Right renal cortex interstitium (tissue), 3 donors: ENCODE data around the gene EFCAB6. TPM values are rescaled to one million over a fixed set of nuclear protein-coding genes. Genes with fewer than 3 reads are reported as not detected.
A peak's percentile ranks its signal among the peaks of the same experiment; 100 is the strongest.

Experiments used
- DNase-seq, 3 donors: peaks; one replicate each; pipeline ENCODE4 v3.0.0-alpha.2; 2013; ENCODE audit warnings: low read depth in 3 of 3, low spot score in 2 of 3
- polyA plus RNA-seq, 3 donors: library from polyadenylated mRNA; unstranded; fragments of 120-200 nt; gene quantifications; one replicate each; pipeline ENCODE4 v1.2.1, GENCODE V29; 2013; ENCODE audit not compliant: insufficient read length in 3 of 3

EFCAB6 gene
- polyA plus RNA-seq, 3 donors, result 5.1 to 5.6 (median 5.6) TPM

DNA sequence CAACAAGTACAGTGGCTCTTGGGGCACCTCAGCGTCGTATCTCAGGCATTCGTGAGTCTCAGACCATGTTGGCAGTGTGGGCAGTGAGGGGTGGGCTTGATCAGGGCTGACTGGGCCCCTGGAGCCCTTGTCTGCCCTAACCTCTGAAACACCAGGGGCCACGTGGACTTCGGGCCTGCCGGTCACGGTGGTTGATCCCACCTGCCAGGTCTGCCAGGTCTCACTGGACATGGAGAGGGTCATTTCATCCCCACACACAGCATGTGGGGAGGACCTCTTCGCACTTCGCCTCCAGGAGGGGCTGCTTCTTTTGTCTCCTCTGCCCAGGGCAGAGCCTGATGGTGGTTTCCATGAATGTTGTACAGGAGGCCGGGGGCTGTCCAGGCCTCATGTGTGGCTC is 323.2 kb downstream of the EFCAB6 start:
- no peak for DNase-seq

DNA sequence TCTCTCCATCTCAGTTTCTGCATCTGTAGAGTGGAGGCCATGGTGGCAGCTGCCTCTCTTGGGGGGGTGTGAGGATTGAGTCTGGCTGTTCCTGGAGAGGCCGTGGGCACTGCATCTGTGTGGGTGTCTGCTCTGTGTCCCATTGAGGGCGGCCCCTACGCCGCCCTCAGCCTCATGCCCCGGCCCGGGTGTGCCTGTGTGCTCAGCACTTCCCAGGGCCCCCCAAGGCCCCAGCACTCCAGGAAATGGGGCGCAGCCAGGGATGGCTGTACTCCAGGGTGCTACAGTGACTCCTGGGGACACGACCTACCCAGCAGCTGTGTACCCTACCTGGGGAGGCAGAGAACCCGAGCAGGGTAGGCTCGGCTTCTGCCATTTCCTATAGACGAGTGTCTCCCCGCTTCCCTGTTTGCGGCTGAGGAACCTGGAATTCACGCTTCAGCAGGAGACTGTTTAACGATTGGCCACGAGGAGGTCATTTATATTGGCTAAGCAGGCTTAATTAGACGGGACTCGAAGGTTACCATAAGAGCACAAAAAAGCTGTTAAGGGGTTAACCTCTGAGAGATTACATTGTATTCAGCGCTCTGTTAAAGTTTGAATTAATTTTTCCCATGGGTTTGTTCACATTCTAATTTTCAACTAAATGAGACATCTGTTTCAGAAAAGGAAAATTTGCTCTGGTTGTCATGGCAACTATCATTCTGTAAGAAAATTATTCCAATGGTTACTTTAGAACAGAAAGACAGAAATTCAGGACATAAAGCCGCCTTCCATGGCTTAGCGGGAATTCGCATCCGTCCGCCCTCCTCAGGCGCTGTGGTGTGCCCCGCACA is 323.9 kb downstream of the EFCAB6 start:
- peak in 2 of 3 donors; percentile 21 for DNase-seq

DNA sequence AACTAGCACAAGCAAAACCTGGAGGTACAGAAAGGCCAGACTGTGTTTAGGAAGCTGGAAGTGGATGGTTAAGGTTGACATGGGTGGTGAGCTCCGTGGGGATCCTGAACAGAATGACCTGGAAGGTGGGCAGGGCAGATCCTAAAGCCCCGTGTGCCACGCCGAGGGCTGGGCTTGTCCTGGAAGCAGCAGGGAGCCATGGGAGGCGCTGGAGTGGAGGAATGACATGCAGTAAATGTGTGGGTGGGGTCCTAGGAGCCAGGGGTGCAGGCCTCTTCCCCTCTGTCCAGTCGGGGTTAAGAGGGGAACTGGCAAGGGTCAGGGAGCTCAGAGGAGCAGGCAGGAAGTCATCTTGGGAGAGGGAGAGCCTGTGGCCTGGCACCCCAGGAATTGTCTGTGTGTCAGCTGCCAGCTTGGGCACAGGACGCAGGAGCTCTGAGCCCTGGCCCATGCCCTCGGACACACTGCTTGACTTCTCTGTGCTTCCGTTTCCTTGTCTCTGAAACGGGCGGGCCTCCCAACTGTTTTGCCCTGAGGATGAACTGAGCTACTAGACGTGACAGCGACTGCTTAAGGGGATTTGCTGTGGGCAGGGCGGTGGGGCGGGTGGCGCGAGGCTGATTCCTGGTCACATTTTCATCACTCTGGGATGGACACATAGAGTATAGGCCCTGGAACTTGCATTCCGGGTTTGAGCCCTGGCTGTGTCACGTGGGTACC is 324.6 kb downstream of the EFCAB6 start:
- DNase-seq, result no peak

DNA sequence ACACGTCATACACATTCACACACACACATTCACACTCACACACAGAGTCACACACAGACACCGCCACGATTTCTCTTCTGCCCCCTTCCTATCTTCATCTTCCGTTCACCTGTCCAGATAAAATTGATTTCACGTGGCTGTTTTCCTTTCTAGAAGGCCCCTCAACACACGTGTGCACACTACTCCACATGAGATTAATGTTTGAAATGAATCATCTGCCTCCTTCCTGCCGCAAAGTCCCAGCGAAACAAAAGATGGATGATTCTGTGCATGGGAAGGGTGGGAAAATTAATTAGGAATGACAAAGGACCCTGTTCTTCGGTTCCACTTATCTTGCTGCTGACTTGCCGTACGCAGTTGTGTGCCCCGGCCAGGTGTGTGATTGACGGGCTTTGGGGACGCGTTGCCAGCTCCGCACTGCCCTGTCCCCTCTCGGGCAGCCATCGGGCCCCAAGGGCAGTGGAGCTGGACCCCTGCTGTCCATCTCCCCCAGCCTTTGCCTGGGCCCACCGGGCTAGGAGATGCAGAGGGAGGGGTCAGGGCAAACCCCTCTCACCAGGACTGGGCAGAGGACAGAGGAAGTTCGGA is 326.5 kb downstream of the EFCAB6 start:
- no peak for DNase-seq

DNA sequence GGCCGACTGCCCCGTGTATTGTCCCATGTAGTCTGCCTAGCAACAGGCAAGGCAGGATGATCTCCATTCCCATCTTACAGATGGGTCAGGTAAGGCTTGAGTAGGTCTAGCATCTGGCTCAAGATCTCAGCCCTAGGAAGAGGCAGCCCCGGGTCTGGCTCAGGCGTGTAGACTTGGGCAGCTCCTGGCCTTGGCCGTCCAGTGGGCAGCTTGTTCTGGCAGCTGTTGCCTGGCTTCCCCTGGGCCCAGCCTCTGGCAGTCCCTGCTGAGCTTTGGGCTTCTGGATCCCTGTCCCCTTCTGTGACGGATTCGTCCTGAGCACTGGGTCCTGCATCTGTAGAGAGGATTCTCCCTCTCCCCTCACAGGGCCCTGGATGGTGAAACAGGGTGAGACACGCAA is 327.9 kb downstream of the EFCAB6 start:
- DNase-seq, result no peak

DNA sequence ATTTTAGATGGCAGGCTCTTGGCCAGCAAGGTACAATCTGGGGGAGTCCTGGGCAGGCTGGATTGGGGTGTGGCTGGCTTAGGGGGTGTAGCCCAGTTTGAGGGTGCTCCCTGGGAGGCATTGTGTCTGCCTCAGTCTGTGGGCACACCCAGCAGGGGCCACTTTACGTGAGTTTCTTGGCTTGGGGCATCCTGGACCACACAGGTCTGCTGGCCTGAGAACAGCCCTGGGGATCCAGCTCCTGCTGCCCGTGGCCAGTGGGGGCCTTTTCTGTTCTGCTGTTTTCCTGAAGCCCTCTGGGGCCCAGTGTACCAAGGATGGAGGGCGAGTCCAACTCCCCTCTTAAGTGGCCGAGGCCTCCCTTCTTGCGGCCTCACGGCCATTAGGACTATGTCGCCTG is 328.4 kb downstream of the EFCAB6 start:
- no peak for DNase-seq

DNA sequence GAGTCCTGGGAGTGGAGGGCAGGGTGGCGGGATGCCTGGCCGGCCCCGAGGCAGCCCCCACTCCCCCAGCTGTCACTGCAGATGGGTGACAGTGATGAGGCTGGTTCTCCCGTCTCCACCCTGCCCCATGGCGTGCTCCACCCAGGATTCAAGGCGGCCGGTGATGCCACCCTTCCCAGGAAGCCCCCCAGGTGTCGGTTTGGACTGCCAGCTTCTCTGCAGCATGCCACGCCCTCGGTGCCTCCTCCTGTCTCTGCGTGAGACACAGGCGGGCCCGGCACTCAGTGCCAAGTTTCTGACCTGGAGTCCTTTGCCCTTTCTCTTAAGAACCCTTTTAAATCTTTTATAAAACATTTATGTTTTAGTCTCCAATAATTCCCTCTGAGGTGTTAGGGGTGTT is 328.8 kb downstream of the EFCAB6 start:
- no peak for DNase-seq

DNA sequence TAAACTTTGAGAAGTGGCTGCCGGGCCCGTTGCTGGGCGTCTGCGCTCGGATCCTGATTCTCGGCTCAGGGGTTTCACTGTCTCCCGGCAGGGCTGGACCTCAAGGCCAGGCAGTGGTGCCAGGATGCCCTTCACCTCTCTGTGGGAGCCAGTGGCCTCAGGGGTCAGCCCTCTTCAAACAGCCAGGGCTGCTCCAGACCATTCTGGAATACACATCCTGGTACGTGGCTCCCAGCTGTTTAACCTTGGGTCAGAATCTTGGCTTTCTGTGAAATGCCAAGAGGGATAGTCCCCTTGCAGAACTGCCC is 329.8 kb downstream of the EFCAB6 start:
- no peak for DNase-seq

DNA sequence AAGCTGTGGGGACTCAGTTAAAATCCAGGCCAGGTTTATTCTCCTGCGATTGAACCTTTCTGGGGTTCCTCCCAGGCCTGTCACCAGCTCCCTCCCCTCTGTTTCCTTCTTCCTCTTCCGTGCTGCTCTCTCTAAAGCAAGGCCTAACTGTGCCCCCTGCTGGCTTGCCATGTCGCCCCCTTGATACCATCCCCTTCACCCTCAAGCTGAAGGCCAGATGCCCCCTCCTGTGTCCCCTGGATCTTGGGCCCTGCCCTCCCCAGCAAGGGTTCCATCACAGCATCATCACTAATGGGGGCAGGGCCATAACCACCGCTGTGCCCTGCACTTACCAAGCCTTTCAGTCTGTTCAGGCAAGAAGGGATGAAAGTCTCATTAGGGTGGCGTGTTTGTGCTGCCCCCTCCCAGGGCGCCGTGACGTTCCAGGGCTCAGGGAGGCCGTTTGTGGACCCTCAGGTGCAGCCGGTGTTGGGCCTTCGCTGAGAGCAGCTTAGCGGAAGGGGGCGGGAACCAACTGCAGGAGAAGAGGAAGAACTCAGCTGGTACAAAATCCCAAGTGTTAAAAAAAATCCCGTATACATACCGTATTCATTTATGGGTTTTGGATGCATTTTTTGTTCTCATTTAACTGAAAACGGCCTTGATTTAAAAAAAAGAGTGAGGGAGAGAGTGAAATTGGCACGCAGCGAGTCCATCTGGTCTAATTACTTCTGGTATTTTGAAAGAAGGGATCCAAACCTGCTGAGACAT is 330.4 kb downstream of the EFCAB6 start:
- no peak for DNase-seq

DNA sequence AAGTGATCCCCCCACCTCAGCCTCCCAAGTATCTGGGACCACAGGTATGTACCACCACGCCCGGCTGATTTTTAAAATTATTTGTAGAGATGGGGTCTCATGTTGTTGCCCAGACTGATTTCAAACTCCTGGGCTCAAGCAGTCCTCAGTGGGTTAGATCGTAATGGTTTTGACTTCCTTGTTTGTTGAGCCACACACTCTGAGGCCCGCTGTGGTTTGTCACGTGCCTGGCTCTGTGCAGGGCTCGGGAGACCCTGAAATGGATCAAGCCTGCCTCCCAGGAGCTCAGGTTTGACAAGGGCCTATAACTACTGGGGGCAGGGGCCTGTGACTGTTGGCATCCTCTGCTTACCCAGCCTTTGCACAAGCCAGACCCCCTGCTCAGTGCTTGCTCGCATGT is 332.1 kb downstream of the EFCAB6 start:
- DNase-seq, result no peak

DNA sequence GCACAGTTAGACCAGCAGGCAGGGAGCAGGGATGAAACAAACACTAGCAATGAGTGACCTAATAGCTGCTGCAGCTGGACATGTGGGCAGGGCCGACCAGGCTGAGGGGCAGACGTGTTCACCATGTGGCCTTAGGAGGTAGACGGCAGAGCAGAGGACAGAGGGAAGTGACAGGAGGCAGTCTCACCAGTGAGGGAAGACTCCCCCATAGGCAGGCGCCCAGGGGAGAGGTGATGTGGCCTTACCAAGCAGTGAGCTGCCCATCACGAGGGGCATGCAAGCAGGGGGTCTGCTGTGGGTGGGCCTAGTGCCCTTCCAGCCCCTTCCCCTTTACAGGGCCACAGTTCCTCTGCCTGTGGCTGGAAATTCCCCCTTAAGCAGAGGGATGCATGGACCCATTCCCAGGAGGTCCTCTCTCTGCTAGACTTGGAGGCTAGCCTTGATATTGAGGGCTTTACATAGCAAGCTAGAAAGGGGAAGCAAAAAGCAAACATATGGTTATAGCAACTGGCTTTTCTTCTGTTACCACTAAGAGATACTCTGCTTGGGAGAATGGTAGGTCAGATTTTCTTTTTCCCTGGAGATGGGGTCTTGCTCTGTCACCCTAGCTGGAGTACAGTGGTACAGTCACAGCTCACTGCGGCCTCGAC is 332.7 kb downstream of the EFCAB6 start:
- DNase-seq, result no peak

Other genes starting within 250 kb of the EFCAB6 start
- gene SULT4A1, start 50.2 kb upstream of the EFCAB6 start, polyA plus RNA-seq, result 1 to 10 TPM; 1.9 to 2.9 (median 2.1) TPM
- under 1 TPM; 0.06 to 0.14 (median 0.08) TPM for gene PNPLA5, start 79.7 kb upstream of the EFCAB6 start, polyA plus RNA-seq
- gene PNPLA3, start 111.5 kb upstream of the EFCAB6 start, polyA plus RNA-seq, result 1 to 10 TPM; 1.1 to 1.8 (median 1.4) TPM
- 10 to 100 TPM; 63.8 to 69.4 (median 65.0) TPM for gene SAMM50, start 143.1 kb upstream of the EFCAB6 start, polyA plus RNA-seq
- gene PARVB, start 212.0 kb upstream of the EFCAB6 start, polyA plus RNA-seq, result 10 to 100 TPM; 20.8 to 24.2 (median 23.5) TPM